Measurements from ENCODE around the gene MTHFD1. TPM values are rescaled to one million over a fixed set of nuclear protein-coding genes. Genes with fewer than 3 reads are reported as not detected.
"Not testable (repeated sequence)": the region's sequence is repeated elsewhere in the genome, so short reads cannot be mapped to it uniquely, and the experiment has no call there.

MTHFD1 gene
- total RNA-seq, 1 experiment from 2014 or later, result 55.8 TPM

DNA sequence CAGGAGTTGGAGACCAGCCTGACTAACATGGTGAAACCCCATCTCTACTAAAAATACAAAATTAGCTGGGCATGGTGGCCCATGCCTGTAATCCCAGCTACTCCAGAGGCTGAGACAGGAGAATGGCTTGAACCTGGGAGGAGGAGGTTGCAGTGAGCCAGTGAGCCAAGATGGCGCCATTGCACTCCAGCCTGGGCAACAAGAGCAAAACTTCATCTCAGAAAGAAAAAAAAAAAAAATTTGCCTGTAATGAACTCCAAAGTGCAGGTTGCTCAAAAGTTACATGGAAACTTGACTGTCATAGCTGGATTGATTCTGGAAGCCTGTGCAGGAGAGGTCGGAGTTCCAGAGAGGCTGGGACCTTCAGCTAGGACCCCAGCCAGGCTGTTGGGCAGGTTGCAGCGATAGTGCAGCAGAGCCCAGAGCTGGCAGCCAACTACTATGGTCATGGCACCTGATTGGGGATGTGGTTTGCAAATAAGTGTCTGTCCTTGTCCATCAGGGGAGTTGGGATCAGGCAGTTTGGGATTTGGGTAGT is 5.1 kb downstream of the MTHFD1 start:
- H3K36me3 ChIP-seq (replicated peaks; ENCODE audit: control insufficient read depth, insufficient read depth, low read length); H3K27me3 ChIP-seq (ENCODE audit: control insufficient read depth, insufficient read depth, low read length); DNase-seq; H3K4me3 ChIP-seq (ENCODE audit: insufficient read depth, low read depth, low read length): not testable (repeated sequence)

DNA sequence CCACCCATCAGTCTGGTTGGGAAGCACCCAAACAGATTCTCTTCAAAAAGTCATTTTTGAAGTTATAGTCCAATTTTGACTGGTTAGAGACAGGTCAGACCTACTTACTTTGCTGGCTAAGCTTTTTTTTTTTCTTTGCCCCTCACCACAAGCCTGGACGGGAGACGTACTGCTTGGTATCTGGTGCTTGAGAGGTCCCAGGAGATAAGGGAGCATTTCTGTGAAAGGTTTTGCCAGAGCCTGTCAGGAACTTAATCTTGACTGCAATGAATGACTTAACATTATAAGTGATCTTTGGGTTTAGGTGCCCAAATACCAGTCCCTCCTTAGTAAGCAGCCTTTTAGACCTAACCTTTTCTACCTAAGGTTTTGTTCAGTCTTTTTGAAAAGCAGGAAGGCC is 6.3 kb downstream of the MTHFD1 start:
- peaks cover 5% of the 10 kb centered on the region for H3K36me3 ChIP-seq (replicated peaks; ENCODE audit: control insufficient read depth, insufficient read depth, low read length)
- no peaks in the 10 kb centered on the region for H3K27me3 ChIP-seq (ENCODE audit: control insufficient read depth, insufficient read depth, low read length)
- no peak for DNase-seq
- H3K4me3 ChIP-seq (ENCODE audit: insufficient read depth, low read depth, low read length), result no peak overlapping the region

DNA sequence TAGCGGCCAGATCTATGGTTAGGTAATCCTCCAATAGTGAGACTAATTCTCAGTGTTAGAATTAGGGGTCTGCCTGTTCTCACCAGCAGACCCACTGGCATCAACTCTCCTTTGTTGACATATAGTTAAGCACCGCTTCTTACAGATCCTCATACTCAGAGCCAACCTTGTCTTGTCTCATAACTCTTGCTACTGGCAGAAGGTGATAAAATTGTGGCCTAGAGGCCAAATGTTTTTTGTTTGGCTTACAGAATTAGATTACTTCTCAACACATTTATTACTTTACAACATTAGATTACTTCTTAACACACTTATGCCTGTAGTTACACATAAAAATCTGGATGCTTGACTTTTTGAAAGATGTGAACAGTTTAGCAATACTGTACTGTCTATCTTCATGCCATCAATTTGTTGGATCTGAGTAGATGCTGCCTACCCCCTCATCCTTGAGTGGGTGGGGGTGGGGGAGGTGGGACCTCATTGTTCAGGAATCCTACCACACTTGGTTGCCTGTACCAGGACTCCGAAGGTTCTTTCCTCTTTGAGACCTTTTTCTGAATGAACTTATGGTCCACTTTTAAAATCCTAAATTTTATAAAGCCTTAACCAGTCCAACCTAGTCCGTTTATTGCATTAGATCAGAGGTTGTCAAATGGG is 7.0 kb downstream of the MTHFD1 start:
- DNase-seq, result no peak
- Histone ChIP-seq H3K27me3 (ENCODE audit: control insufficient read depth, insufficient read depth, low read length) (no peaks in the 10 kb centered on the region), H3K36me3 (replicated peaks; ENCODE audit: control insufficient read depth, insufficient read depth, low read length) (peaks cover 5% of the 10 kb centered on the region), H3K4me3 (ENCODE audit: insufficient read depth, low read depth, low read length) (no peak overlapping the region)

DNA sequence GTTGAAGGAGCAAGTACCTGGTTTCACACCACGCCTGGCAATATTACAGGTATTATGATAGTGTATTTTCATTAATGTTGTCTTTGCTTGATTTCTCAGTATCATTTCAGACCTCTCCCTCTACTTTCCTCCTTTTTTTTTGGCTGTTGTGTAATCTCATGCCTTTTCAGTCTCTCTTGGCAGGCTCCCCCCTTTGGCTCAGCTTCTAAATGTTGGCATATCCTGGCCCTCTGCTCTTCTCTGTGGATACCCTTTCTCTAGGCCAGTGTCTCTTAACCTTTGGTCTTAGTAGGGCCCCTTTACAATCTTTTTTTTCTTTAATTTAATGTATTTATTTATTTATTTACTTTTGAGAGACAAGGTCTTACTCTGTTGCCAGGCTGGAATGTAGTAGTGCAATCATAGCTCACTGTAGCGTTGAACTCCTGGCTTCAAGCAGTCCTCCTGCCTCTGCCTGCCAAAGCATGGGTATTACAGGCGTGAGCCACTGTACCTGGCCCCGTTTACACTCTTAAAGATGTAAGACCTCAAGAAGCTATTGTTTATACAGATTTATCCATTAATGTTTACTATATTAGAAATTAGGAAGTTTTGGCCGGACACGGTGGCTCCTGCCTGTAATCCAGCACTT is 12.8 kb downstream of the MTHFD1 start:
- no peak for DNase-seq
- H3K27me3 ChIP-seq (ENCODE audit: control insufficient read depth, insufficient read depth, low read length), result no peaks in the 10 kb centered on the region
- no peak overlapping the region for H3K4me3 ChIP-seq (ENCODE audit: insufficient read depth, low read depth, low read length)
- H3K36me3 ChIP-seq (replicated peaks; ENCODE audit: control insufficient read depth, insufficient read depth, low read length), result peaks cover 10% of the 10 kb centered on the region

DNA sequence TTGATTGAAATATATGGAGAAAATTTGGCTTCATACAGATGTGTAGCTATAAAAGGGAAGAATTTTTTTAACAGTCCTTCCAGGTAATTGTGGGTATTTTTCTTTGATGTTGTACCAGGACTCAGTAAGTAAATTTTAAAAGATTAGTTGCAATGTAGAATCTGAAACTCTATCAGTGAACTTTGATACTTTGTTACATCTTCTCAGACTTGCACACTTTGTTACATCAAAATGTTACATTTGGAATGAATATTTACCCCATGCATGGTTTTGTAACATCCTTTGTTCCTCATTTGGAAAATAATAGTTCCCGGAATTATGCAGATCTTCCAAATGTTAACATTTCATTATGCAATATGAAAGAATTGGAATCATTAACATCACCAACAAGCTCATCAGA is 13.8 kb downstream of the MTHFD1 start:
- no peak overlapping the region for H3K4me3 ChIP-seq (ENCODE audit: insufficient read depth, low read depth, low read length)
- peaks cover 10% of the 10 kb centered on the region for H3K36me3 ChIP-seq (replicated peaks; ENCODE audit: control insufficient read depth, insufficient read depth, low read length)
- H3K27me3 ChIP-seq (ENCODE audit: control insufficient read depth, insufficient read depth, low read length), result no peaks in the 10 kb centered on the region
- no peak for DNase-seq

DNA sequence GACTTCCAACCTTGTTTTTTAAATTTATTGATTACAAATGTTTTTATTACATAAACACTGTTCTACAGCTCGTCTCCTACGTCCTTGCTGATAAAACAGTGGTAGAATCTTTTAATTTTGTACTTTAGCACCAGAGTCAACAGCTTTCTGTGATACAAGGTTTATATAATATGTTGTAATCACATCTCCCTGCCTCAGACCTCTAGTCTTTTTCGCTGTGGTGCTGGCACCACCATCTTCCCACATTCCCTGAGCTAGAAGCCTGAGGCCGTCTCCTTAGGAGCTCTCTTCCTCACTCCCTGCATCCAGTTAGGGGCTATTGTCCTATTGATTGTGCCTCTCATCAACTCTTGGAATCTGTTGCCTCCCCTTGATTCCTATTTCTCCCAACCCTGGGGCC is 17.1 kb downstream of the MTHFD1 start:
- H3K27me3 ChIP-seq (ENCODE audit: control insufficient read depth, insufficient read depth, low read length), result no peaks in the 10 kb centered on the region
- H3K36me3 ChIP-seq (replicated peaks; ENCODE audit: control insufficient read depth, insufficient read depth, low read length), result peaks cover 10% of the 10 kb centered on the region
- H3K4me3 ChIP-seq (ENCODE audit: insufficient read depth, low read depth, low read length), result no peak overlapping the region
- no peak for DNase-seq

DNA sequence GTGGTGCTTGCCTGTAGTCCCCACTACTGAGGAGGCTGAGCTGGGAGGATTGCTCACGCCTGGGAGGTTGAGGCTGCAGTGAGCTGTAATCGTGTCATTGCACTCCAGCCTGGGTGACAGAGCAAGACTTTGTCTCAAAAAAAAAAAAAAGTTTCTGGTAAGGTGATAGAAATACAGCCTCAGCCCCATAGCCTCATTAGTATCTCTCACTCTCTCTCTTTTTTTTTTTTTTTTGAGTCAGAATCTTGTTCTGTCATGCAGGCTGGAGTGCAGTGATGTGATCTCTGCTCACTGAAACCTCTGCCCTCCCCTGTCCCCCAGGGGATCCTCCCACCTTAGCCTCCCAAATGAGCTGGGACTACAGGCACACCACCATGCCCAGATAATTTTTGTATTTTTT is 19.2 kb downstream of the MTHFD1 start:
- Histone ChIP-seq H3K27me3 (ENCODE audit: control insufficient read depth, insufficient read depth, low read length) (no peaks in the 10 kb centered on the region), H3K4me3 (ENCODE audit: insufficient read depth, low read depth, low read length) (no peak overlapping the region), H3K36me3 (replicated peaks; ENCODE audit: control insufficient read depth, insufficient read depth, low read length) (peaks cover 11% of the 10 kb centered on the region)
- no peak for DNase-seq

DNA sequence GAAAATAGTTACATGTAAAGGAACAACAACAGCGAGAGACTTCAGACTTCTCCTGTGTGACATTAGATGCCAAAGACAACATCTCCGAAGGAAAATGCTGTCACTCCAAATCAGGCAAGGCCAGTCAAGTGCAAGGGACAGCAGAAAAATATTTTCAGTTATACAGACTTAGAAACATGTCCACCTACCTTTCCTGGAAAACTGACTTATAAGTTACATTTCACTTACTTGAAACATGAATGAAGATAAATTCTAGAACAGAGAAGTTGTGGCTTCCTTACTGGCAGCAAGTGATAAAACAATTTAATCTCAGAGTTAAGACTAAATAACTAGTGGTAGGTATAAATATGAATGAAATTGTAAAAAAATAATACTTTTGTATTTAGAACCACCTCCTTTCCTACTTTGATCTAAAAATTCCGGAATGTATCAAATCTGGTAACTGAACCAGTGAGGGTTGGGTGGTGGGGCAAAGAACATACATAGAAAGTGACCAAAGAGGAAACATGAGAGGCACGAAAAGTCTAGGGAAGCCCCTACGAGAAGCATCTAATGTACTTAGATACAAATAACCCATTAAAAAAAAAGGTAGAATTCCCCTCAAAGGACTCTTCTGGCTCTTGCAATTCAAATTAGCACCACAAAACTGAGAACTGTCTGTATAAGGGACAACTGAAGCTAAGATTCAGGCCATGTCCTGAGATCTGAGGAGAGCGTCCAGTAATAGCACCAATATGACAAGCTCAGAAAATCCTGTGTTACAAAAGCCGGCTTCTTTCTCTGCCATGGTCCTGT is 21.2 kb downstream of the MTHFD1 start:
- peaks cover 14% of the 10 kb centered on the region for H3K36me3 ChIP-seq (replicated peaks; ENCODE audit: control insufficient read depth, insufficient read depth, low read length)
- H3K4me3 ChIP-seq (ENCODE audit: insufficient read depth, low read depth, low read length), result no peak overlapping the region

DNA sequence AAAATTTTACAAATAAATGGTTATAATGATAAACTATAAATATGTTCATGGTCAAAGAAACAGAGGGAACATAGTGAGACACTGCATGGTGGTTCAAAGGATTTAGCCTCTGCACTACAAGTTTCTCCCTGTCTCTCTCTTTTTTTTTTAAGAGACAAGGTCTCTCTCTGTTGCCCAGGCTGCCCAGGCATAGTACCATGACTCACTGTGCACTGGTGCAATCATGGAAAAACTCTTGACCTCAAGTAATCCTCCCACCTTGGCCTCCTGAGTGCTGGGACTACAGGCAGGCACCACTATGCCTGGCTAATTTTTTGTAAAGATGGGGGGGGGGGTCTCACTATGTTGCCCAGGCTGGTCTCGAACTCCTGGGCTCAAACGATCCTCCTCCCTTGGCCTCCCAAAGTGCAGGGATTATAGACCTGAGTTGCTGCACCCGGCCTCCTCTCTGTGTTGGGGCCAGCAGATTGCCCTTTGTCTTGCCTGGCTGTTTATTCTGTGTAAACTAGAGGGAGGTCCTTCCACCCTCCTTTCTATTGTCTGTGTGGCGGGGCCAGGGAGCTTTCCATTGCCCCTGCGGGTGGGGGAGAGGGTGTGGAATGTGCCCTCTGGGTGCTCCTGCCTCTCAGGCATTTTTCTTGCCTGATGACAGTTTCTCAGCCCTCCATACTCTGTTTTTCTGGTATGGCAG is 22.1 kb downstream of the MTHFD1 start:
- Histone ChIP-seq H3K36me3 (replicated peaks; ENCODE audit: control insufficient read depth, insufficient read depth, low read length) (peaks cover 14% of the 10 kb centered on the region), H3K27me3 (ENCODE audit: control insufficient read depth, insufficient read depth, low read length) (no peaks in the 10 kb centered on the region), H3K4me3 (ENCODE audit: insufficient read depth, low read depth, low read length) (no peak overlapping the region)
- peak; percentile 49 for DNase-seq

More for the DNA sequence above, 21.2 kb downstream of the MTHFD1 start:
- no peak for DNase-seq
- no peaks in the 10 kb centered on the region for H3K27me3 ChIP-seq (ENCODE audit: control insufficient read depth, insufficient read depth, low read length)

DNA sequence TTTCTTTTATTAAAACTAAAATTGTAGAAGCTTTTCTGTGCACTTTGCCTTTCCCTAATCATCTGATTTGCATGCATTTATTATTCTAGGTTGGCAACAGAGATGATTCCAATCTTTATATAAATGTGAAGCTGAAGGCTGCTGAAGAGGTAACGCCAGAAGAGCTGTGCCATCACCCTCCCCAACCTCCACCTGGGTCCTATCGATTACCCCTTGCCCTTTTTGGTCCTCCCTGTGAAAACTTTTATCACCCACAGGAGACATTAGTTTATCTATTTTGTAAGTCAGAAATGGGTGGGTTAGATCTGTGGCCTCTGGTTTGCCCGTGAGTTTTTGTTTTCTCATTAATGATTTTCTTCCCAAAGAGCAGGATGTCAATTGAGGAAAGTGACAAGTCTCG is 22.8 kb downstream of the MTHFD1 start:
- no peaks in the 10 kb centered on the region for H3K27me3 ChIP-seq (ENCODE audit: control insufficient read depth, insufficient read depth, low read length)
- DNase-seq, result no peak
- no peak overlapping the region for H3K4me3 ChIP-seq (ENCODE audit: insufficient read depth, low read depth, low read length)
- H3K36me3 ChIP-seq (replicated peaks; ENCODE audit: control insufficient read depth, insufficient read depth, low read length), result peaks cover 16% of the 10 kb centered on the region

DNA sequence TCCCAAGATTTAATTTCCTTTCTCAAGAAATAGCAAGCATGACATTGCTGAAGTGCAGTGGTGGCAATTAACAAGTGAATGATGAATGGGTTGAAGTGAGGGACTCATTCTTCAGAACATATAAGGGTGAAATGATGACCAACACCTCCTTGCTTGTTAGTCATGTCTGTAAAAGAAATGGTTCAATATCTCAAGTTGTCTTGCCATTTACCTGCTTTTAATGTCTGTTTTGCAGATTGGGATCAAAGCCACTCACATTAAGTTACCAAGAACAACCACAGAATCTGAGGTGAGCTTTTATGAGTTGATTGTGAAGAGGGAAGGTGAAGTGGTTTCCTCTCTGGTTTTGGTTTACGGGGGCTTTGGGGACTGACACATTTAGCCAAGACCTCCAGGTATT is 24.1 kb downstream of the MTHFD1 start:
- no peaks in the 10 kb centered on the region for H3K27me3 ChIP-seq (ENCODE audit: control insufficient read depth, insufficient read depth, low read length)
- H3K4me3 ChIP-seq (ENCODE audit: insufficient read depth, low read depth, low read length), result no peak overlapping the region
- H3K36me3 ChIP-seq (replicated peaks; ENCODE audit: control insufficient read depth, insufficient read depth, low read length), result peaks cover 21% of the 10 kb centered on the region
- no peak for DNase-seq

DNA sequence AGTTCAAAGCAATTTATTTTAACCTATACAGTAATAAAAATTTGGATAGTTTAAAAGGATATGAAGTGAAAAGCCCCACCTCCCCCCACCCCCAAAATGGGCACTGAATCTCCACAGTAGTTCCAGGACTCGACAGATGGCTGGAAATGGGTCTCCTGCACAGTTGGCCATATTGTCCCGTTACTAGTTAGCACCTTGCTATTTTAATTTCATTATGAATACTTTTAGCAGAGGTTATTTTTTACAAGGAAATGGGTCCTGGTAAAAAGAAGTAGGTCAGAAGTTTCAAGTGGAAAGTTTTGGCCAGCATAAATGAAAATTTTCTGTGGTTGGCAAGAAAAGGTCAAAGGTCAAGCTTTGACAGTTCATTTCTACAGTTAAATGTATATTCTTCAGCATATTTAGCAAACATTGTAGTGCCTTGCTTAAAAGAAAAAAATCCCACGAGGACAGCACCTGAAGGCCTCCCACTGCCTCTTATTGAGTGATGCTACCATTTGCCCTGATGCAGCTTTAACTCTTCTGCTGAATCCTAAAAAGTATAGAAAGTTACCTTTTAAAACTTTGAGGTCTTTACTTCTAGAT is 28.3 kb downstream of the MTHFD1 start:
- Histone ChIP-seq H3K27me3 (ENCODE audit: control insufficient read depth, insufficient read depth, low read length) (no peaks in the 10 kb centered on the region), H3K4me3 (ENCODE audit: insufficient read depth, low read depth, low read length) (no peak overlapping the region), H3K36me3 (replicated peaks; ENCODE audit: control insufficient read depth, insufficient read depth, low read length) (peaks cover 49% of the 10 kb centered on the region)
- no peak for DNase-seq

DNA sequence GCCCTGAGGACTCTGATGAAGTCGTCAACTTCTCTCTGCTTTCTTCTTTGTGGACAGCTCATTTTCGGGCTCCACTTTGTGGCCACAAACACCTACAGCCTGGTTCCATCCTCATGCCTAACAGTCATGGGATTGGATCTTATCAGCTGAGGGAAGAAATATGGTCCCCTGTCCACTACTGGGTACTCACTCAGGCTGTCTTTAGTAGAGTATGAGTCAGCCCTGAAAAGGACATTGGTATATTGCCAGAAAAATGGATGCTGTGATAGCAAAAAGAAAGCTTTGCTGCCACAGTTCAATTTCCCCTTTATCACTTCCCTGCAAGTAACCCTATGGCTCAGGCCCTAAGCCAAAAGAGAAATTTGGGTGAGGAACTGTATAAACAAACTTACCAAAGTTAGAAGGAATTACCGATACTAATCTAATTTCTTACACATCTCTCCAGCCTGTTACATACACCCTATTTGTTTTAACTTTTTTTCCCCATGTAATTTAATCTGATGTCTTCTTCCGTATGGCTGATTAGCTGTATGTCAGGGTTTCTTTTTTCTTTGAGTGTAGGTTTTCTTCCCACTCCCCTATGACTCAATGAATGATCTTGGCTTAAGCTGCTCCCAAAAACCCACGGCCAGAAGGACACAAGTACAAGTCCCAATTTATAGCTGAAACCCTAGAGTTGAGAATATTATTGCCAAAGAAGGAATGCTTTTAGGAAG is 29.1 kb downstream of the MTHFD1 start:
- Histone ChIP-seq H3K27me3 (ENCODE audit: control insufficient read depth, insufficient read depth, low read length) (no peaks in the 10 kb centered on the region), H3K4me3 (ENCODE audit: insufficient read depth, low read depth, low read length) (no peak overlapping the region), H3K36me3 (replicated peaks; ENCODE audit: control insufficient read depth, insufficient read depth, low read length) (peaks cover 52% of the 10 kb centered on the region)
- no peak for DNase-seq

DNA sequence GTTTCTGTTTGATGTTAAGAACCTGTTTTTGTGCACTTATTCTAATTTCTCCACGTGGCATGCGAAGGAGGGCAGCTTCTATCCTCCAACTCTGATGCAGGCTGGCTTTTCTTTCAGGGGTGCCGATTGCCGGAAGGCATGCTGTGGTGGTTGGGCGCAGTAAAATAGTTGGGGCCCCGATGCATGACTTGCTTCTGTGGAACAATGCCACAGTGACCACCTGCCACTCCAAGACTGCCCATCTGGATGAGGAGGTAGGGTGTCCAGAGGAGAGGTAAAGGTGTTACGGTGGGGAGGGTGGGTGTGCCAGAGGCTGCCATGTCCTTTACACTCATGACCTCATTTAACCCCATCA is 29.6 kb downstream of the MTHFD1 start:
- Histone ChIP-seq H3K36me3 (replicated peaks; ENCODE audit: control insufficient read depth, insufficient read depth, low read length) (peaks cover 50% of the 10 kb centered on the region), H3K27me3 (ENCODE audit: control insufficient read depth, insufficient read depth, low read length) (no peaks in the 10 kb centered on the region), H3K4me3 (ENCODE audit: insufficient read depth, low read depth, low read length) (no peak overlapping the region)
- no peak for DNase-seq

All from H7 (cell line).